H9 (cell line): ENCODE measurements around the gene HDX. TPM values are rescaled to one million over a fixed set of nuclear protein-coding genes. Genes with fewer than 3 reads are reported as not detected.

Experiments used
- DNase-seq: peaks from one replicate; pipeline ENCODE4 v3.0.0-alpha.2; 2017
- H2AFZ ChIP-seq: one replicate; pipeline ENCODE4 v1.6.1; 2013; ENCODE audit warnings: mild to moderate bottlenecking, low read length, control low read depth, moderate library complexity
- H2AK5ac ChIP-seq: 2 replicates; pipeline ENCODE4 v1.6.1; 2013; ENCODE audit warnings: low read length, control low read depth, mixed read lengths; ENCODE audit not compliant: insufficient read length
- H2BK120ac ChIP-seq: one replicate; pipeline ENCODE4 v1.6.1; 2013; ENCODE audit warnings: low read depth, mild to moderate bottlenecking, low read length, control low read depth, inconsistent platforms; ENCODE audit not compliant: poor library complexity, severe bottlenecking
- H2BK12ac ChIP-seq: 2 replicates; pipeline ENCODE4 v1.6.1; 2013; ENCODE audit warnings: low read length, control low read depth, mixed read lengths, low read depth; ENCODE audit not compliant: insufficient read length
- H2BK15ac ChIP-seq: 2 replicates; pipeline ENCODE4 v1.6.1; 2013; ENCODE audit warnings: low read depth, low read length, control low read depth
- H2BK20ac ChIP-seq: one replicate; pipeline ENCODE4 v1.6.1; 2013; ENCODE audit warnings: low read depth, mild to moderate bottlenecking, low read length, control low read depth, inconsistent platforms; ENCODE audit not compliant: poor library complexity, severe bottlenecking
- H2BK5ac ChIP-seq: 2 replicates; pipeline ENCODE4 v1.6.1; 2013; ENCODE audit warnings: low read length, control low read depth, mixed read lengths; ENCODE audit not compliant: insufficient read length
- H3K14ac ChIP-seq: 2 replicates; pipeline ENCODE4 v1.6.1; 2013; ENCODE audit warnings: low read length, control low read depth; ENCODE audit not compliant: insufficient read depth
- H3K18ac ChIP-seq: 2 replicates; pipeline ENCODE4 v1.6.1; 2013; ENCODE audit warnings: low read depth, mild to moderate bottlenecking, mixed read lengths, low read length, control low read depth; ENCODE audit not compliant: insufficient read length
- H3K23ac ChIP-seq: 2 replicates; pipeline ENCODE4 v1.6.1; 2013; ENCODE audit warnings: low read length, control low read depth, mixed read lengths, low read depth; ENCODE audit not compliant: insufficient read length
- H3K23me2 ChIP-seq: 2 replicates; pipeline ENCODE4 v1.6.1; 2013; ENCODE audit warnings: low read depth, mild to moderate bottlenecking, mixed read lengths, low read length, control low read depth; ENCODE audit not compliant: insufficient read length, poor library complexity, severe bottlenecking
- H3K27ac ChIP-seq: 2 replicates; pipeline ENCODE4 v1.5.1; 2013; ENCODE audit warnings: low read length, control low read depth, mixed read lengths, low read depth; ENCODE audit not compliant: insufficient read length
- H3K27me3 ChIP-seq: 2 replicates; pipeline ENCODE4 v1.6.1; 2013; ENCODE audit warnings: low read length, control low read depth, inconsistent platforms; ENCODE audit not compliant: insufficient read depth
- H3K4ac ChIP-seq: 2 replicates; pipeline ENCODE4 v1.6.1; 2013; ENCODE audit warnings: low read depth, mild to moderate bottlenecking, control low read depth, inconsistent platforms, low read length, moderate library complexity
- H3K4me1 ChIP-seq: 2 replicates; pipeline ENCODE4 v1.6.1; 2013; ENCODE audit warnings: low read length, control low read depth, inconsistent platforms; ENCODE audit not compliant: insufficient read depth
- H3K4me2 ChIP-seq: 2 replicates; pipeline ENCODE4 v1.6.1; 2013; ENCODE audit warnings: low read length, control low read depth, mixed read lengths; ENCODE audit not compliant: insufficient read length, insufficient read depth
- H3K56ac ChIP-seq: 2 replicates; pipeline ENCODE4 v1.6.1; 2013; ENCODE audit warnings: low read depth, mild to moderate bottlenecking, mixed read lengths, low read length, control low read depth; ENCODE audit not compliant: insufficient read length
- H3K79me1 ChIP-seq: 2 replicates; pipeline ENCODE4 v1.6.1; 2013; ENCODE audit warnings: low read depth, mild to moderate bottlenecking, moderate library complexity, low read length, control low read depth, inconsistent platforms; ENCODE audit not compliant: insufficient read depth, poor library complexity, severe bottlenecking
- H3K79me2 ChIP-seq: 2 replicates; pipeline ENCODE4 v1.6.1; 2013; ENCODE audit warnings: low read length, control low read depth, inconsistent platforms; ENCODE audit not compliant: insufficient read depth
- H3K9ac ChIP-seq: 2 replicates; pipeline ENCODE4 v1.6.1; 2013; ENCODE audit warnings: low read length, control low read depth, mixed read lengths; ENCODE audit not compliant: insufficient read length; ENCODE audit errors: extremely low read depth
- H3K9me3 ChIP-seq: one replicate; pipeline ENCODE4 v1.6.1; 2013; ENCODE audit warnings: low read depth, low read length, inconsistent platforms; ENCODE audit not compliant: control insufficient read depth
- H3T11ph ChIP-seq: one replicate; pipeline ENCODE4 v1.6.1; 2013; ENCODE audit warnings: mild to moderate bottlenecking, low read length, control low read depth, inconsistent platforms
- H4K20me1 ChIP-seq: one replicate; pipeline ENCODE4 v1.6.1; 2013; ENCODE audit not compliant: control insufficient read depth, insufficient read length, insufficient read depth
- H4K5ac ChIP-seq: 2 replicates; pipeline ENCODE4 v1.6.1; 2013; ENCODE audit warnings: low read depth, mild to moderate bottlenecking, mixed read lengths, low read length, control low read depth; ENCODE audit not compliant: insufficient read length
- H4K8ac ChIP-seq: replicated peaks from 2 replicates; pipeline ENCODE4 v1.6.1; 2013; ENCODE audit warnings: low read length, control low read depth, mixed read lengths, low read depth; ENCODE audit not compliant: insufficient read length
- H4K91ac ChIP-seq: 2 replicates; pipeline ENCODE4 v1.6.1; 2013; ENCODE audit warnings: low read depth, mild to moderate bottlenecking, moderate library complexity, mixed read lengths, low read length, control low read depth; ENCODE audit not compliant: insufficient read length
- H3K27ac Mint-ChIP-seq, 3 experiments: 2 replicates in 2 of 3; 3 replicates in 1 of 3; pipeline ENCODE4 v1.8.0; 2020 to 2021; ENCODE audit warnings: mixed read lengths in 3 of 3, mild to moderate bottlenecking in 1 of 3, moderate library complexity in 1 of 3
- H3K27me3 Mint-ChIP-seq: 2 replicates; pipeline ENCODE4 v1.8.0; 2021; ENCODE audit warnings: low read depth, mild to moderate bottlenecking, moderate library complexity, mixed read lengths
- H3K36me3 Mint-ChIP-seq, 3 experiments: 2 replicates in 2 of 3; 3 replicates in 1 of 3; pipeline ENCODE4 v1.8.0; 2020 to 2021; ENCODE audit warnings: low read depth in 3 of 3, mixed read lengths in 3 of 3; ENCODE audit not compliant: insufficient read depth in 1 of 3
- H3K4me1 Mint-ChIP-seq, 2 experiments: 2 replicates each; pipeline ENCODE4 v1.8.0; 2020; ENCODE audit warnings: mixed read lengths in 2 of 2
- H3K4me3 Mint-ChIP-seq, 2 experiments: 2 replicates in 1 of 2; 3 replicates in 1 of 2; pipeline ENCODE4 v1.8.0; 2020 to 2021; ENCODE audit warnings: mild to moderate bottlenecking in 2 of 2, mixed read lengths in 2 of 2, moderate library complexity in 1 of 2
- H3K9me3 Mint-ChIP-seq, 2 experiments: 2 replicates in 1 of 2; 3 replicates in 1 of 2; pipeline ENCODE4 v1.8.0; 2020; ENCODE audit warnings: mild to moderate bottlenecking in 2 of 2, mixed read lengths in 2 of 2, moderate library complexity in 1 of 2
- WGBS: extraction: QIAGEN DNeasy Blood & Tissue Kit; methylation state at CpG from one replicate; pipeline ENCODE4 v1.1.7; 2013; ENCODE audit warnings: missing lambda C conversion rate, low lambda C conversion rate, mixed read lengths; ENCODE audit not compliant: insufficient read length; ENCODE audit errors: extremely low coverage; 5-methylcytosine and 5-hydroxymethylcytosine counted together
- total RNA-seq: library from RNA; stranded (reverse); gene quantifications from 2 replicates; pipeline ENCODE4 v1.2.1, GENCODE V29; 2021
- TF ChIP-seq, protein P1 (sequence below): fragments of 200-600 bp; sonication (generic); conservative IDR thresholded peaks from 3 replicates; pipeline ENCODE4 v1.8.0; 2021; ENCODE audit warnings: antibody characterized with exemption, mild to moderate bottlenecking

HDX gene
- total RNA-seq, 1 experiment from 2014 or later: 5.0 TPM

DNA sequence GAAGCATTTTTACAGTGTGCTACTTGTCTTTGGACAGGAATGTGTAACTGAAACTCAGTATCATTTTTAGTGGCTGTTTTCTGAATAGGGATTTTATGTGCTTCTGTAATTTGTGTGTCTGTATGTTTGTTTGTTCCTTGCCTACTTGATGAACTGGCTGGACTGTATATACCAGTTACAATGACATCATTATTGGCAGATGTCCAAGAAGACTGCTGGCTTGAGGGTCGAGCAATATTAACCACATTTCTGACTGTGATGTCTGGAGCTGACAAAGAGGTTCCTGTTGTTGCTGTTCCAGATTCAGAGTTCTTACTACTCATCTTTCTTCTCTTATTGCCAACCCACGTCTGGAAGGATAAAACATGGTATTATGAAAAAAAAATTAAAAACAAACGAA, 33.0 kb downstream of the HDX start:
- Mint-ChIP-seq H3K9me3 (peaks cover 40 to 45% of the 10 kb centered on the region in 2 experiments), H3K4me3 (no peak overlapping the region), H3K36me3 (peaks cover 17 to 31% (median 17%) of the 10 kb centered on the region in 3 experiments; a peak in 6 of 7 replicates), H3K27ac (no peak overlapping the region), H3K4me1 (no peaks in the 10 kb centered on the region), H3K27me3 (no peaks in the 10 kb centered on the region)
- H4K20me1 ChIP-seq: no peaks in the 10 kb centered on the region
- H3K23me2 ChIP-seq: no peaks in the 10 kb centered on the region
- H3K23ac ChIP-seq: no peak overlapping the region
- no peak overlapping the region for H3K4me2 ChIP-seq
- WGBS: no CpG with 5 or more reads among the region's 3 CpGs
- H2BK12ac ChIP-seq: no peak overlapping the region
- no peak overlapping the region for H3T11ph ChIP-seq
- no peaks in the 10 kb centered on the region for H3K4me1 ChIP-seq
- no peak overlapping the region for H2AK5ac ChIP-seq
- no peak overlapping the region for H3K27ac ChIP-seq
- no peak overlapping the region for H3K9ac ChIP-seq
- H2BK5ac ChIP-seq: no peak overlapping the region
- no peaks in the 10 kb centered on the region for H3K79me1 ChIP-seq
- no peaks in the 10 kb centered on the region for H3K79me2 ChIP-seq
- no peak overlapping the region for H2BK15ac ChIP-seq
- no peak overlapping the region for H2AFZ ChIP-seq
- no peak overlapping the region for H3K14ac ChIP-seq
- H3K56ac ChIP-seq: no peak overlapping the region
- DNase-seq: no peak
- no peak overlapping the region for H4K91ac ChIP-seq
- H3K9me3 ChIP-seq: peaks cover 6% of the 10 kb centered on the region
- H4K8ac ChIP-seq: no peak overlapping the region
- TF ChIP-seq, protein P1, sequence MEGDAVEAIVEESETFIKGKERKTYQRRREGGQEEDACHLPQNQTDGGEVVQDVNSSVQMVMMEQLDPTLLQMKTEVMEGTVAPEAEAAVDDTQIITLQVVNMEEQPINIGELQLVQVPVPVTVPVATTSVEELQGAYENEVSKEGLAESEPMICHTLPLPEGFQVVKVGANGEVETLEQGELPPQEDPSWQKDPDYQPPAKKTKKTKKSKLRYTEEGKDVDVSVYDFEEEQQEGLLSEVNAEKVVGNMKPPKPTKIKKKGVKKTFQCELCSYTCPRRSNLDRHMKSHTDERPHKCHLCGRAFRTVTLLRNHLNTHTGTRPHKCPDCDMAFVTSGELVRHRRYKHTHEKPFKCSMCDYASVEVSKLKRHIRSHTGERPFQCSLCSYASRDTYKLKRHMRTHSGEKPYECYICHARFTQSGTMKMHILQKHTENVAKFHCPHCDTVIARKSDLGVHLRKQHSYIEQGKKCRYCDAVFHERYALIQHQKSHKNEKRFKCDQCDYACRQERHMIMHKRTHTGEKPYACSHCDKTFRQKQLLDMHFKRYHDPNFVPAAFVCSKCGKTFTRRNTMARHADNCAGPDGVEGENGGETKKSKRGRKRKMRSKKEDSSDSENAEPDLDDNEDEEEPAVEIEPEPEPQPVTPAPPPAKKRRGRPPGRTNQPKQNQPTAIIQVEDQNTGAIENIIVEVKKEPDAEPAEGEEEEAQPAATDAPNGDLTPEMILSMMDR: no peak
- no peaks in the 10 kb centered on the region for H3K27me3 ChIP-seq
- H3K18ac ChIP-seq: no peak overlapping the region
- H3K4ac ChIP-seq: no peak overlapping the region
- H2BK20ac ChIP-seq: no peak overlapping the region
- no peak overlapping the region for H2BK120ac ChIP-seq
- no peak overlapping the region for H4K5ac ChIP-seq
